Right lung (tissue), 5 donors: Measurements from ENCODE around the gene DDX47. TPM values are rescaled to one million over a fixed set of nuclear protein-coding genes. Genes with fewer than 3 reads are reported as not detected.
A peak's percentile ranks its signal among the peaks of the same experiment; 100 is the strongest.
"Not testable (repeated sequence)": the region's sequence is repeated elsewhere in the genome, so short reads cannot be mapped to it uniquely, and the experiment has no call there.

Experiments used
- DNase-seq, 2 donors: peaks; one replicate each; pipeline ENCODE4 v3.0.0-alpha.2; 2013
- polyA plus RNA-seq, 5 donors: library from polyadenylated mRNA; unstranded; fragments of 120-200 nt; gene quantifications; one replicate each; pipeline versions ENCODE4 v1.2.1 to v1.2.3, GENCODE V29; 2013; ENCODE audit warnings: inconsistent platforms in 1 of 5, low replicate concordance in 1 of 5; ENCODE audit not compliant: insufficient read length in 5 of 5, insufficient read depth in 1 of 5

The DDX47 gene
- polyA plus RNA-seq, 5 donors = 69.0 to 87.3 (median 74.0) TPM

- DNase-seq = no peak
These were observed 58.5 kb downstream of the DDX47 start for GRCh38 chr12:12871587-12872138.

- DNase-seq = peak; percentile 33 to 41
These were observed 59.2 kb downstream of the DDX47 start for GRCh38 chr12:12872139-12872933.

DNA sequence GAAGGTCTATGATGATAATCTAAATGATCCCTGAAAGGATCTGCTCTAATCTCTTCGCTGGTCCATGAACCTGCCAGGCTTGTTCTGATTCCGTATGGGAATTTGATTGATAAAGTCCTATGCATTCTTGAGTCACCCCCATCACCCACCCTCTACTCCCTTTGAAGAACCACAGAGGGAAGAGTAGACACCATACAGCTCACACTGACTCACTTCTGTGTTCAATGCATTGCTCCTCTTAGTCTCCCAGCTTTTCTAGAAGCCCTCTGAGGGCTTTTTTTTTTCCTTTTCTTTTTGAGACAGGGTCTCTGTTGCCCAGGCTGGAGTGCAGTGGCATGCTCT, 59.8 kb downstream of the DDX47 start:
- DNase-seq = no peak

DNA sequence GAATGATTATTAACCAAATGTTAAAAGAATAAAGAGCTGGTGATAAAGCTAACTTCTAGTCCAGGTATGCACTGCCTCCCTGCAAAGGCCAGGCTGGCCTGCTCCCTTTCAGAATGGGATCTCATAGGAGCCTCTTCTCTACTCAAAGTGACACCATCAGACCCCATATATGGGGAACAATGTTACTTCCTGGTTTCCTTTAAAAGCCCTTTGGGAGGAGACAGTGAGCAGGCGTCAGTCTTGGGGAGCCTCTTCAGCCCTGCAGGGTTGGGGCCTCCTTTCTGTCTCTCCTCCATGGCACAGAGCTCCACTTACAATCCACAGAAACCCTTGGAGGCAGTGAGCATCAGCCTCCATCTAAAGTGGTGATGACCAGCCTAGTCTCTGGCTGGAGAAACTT, 60.9 kb downstream of the DDX47 start:
- DNase-seq = no peak

DNA sequence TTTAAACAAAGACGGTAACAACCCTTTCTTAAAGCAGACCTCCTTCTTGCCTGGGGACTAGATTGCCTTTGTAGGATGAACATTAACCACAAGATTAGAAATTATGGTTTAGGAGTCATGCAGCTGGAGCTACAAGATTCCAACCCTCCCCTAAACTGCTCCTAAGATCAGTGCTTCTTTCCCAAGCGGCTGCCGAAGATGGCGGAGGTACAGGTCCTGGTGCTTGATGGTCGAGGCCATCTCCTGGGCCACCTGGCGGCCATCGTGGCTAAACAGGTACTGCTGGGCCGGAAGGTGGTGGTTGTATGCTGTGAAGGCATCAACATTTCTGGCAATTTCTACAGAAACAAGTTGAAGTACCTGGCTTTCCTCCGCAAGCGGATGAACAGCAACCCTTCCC, 62.2 kb downstream of the DDX47 start:
- DNase-seq = not testable (repeated sequence)

DNA sequence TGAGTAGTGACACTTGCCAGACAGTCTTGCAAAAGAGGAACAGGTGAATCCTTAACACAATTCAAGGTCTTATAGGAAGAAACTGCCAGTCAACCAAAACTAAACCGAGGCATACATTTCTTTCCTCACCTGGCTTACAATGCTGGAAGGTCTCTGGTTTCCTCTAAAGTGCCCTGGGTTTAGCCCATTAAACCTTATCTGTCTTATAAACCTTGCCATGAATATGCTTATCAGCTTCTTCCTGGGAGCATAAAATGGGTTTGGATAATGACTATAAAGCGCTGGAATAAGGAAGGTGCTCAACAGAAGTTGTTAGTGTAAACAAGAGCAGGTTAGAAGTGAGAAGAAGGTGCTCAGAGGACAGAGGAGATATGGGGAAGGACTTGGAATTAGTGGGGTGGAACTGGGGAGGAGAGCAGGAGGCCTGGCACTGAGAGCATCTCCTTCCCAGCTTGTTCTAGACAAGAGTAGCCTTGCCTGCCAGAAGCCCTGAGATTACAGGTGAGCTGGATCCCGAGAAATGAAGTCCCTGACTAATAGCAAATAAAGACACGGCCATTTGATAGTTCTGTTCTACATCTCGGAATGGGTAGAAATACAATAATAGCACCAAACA, 64.1 kb downstream of the DDX47 start:
- DNase-seq = no peak

DNA sequence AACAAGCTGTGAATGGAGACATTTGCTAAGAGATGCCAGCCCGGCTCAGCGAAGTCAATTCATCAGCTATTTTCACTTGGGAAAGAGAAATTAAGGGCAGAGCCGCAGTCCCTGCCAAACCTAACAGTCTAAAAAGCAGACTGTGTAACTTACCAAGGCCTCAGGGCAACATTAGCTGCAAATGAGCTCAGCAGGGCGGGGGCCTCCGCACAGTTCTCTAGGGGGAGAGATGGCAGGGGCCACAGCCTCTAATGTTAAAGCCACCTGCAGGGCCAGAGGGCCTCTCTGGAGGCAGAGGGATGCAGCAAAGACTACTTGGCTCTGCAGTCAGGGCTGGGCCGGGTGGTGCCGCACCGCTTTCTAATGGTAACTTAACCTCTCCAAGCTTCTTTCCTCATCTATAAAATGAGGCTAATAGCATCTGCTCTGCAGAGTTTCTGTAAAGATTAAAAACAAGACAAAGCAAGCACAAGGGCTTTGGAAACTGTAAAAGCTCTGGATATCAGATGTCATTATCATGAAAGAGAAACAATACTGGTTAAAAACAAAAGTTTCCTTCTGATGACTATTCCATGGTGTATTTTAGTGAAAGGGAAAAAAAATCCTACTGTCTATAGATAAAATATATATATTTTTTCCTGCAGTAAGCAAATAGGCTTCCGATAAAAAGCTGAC, 64.8 kb downstream of the DDX47 start:
- DNase-seq = no peak

Other genes starting within 250 kb of the DDX47 start
- 10 to 100 TPM; 24.8 to 32.5 (median 30.8) TPM for gene CREBL2, start 201.5 kb upstream of the DDX47 start, polyA plus RNA-seq
- 1 to 10 TPM in 4 of 5 donors, under 1 TPM in 1; 0.88 to 1.8 (median 1.2) TPM for gene GPR19, start 117.2 kb upstream of the DDX47 start, polyA plus RNA-seq
- gene CDKN1B, start 96.0 kb upstream of the DDX47 start, polyA plus RNA-seq = 10 to 100 TPM; 59.9 to 69.8 (median 64.7) TPM
- gene APOLD1, start 27.7 kb upstream of the DDX47 start, polyA plus RNA-seq = 10 to 100 TPM in 2 of 5 donors, 1 to 10 TPM in 3; 7.3 to 11.9 (median 9.2) TPM
- 10 to 100 TPM in 4 of 5 donors, 1 to 10 TPM in 1; 8.8 to 25.0 (median 13.9) TPM for gene GPRC5A, start 78.2 kb downstream of the DDX47 start, polyA plus RNA-seq
- gene GPRC5D, start 138.8 kb downstream of the DDX47 start, polyA plus RNA-seq = 1 to 10 TPM in 2 of 5 donors, under 1 TPM in 3; 0.70 to 1.6 (median 0.85) TPM
- gene HEBP1, start 186.9 kb downstream of the DDX47 start, polyA plus RNA-seq = 10 to 100 TPM; 55.0 to 72.9 (median 63.6) TPM
- 1 to 10 TPM; 7.6 to 9.6 (median 8.7) TPM for gene FAM234B, start 231.0 kb downstream of the DDX47 start, polyA plus RNA-seq